HG02885 (cell line): Measurements from ENCODE around the gene TIPARP.
"Not testable (repeated sequence)": the region's sequence is repeated elsewhere in the genome, so short reads cannot be mapped to it uniquely, and the experiment has no call there.

Experiments used
- ATAC-seq: cut with Tn5 transposase; IDR thresholded peaks from one replicate; pipeline ENCODE4 v1.9.1; 2021; ENCODE audit warnings: mild to moderate bottlenecking; ENCODE audit not compliant: unreplicated experiment, poor library complexity

TIPARP gene

DNA sequence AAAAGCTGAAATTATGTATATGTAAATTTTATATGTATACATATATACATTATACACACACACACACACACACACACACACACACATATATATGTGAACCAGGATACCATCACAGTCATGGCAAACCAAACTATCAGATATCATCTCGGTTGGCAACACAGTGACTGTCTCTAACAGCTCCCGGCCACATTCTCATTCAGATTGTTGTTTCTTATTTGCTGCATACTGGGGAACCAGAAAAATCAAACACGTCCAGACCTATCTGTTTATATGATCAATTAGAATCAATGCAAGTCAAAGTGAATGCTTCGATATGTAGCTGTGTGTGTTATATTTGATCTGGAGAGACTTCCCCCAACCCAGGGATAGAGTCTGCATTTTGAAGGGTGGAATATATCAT, 61.1 kb downstream of the TIPARP start:
- ATAC-seq, result no peak

DNA sequence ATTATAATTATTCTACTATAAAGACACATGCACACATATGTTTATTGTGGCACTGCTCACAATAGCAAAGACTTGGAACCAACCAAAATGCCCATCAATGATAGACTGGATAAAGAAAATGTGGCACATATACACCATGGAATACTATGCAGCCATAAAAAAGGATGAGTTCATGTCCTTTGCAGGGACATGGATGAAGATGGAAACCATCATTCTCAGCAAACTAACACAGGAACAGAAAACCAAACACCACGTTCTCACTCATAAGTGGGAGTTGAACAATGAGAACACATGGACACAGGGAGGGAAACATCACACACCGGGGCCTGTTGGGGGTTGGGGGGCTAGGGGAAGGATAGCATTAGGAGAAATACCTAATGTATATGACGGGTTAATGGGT, 62.7 kb downstream of the TIPARP start:
- not testable (repeated sequence) for ATAC-seq

DNA sequence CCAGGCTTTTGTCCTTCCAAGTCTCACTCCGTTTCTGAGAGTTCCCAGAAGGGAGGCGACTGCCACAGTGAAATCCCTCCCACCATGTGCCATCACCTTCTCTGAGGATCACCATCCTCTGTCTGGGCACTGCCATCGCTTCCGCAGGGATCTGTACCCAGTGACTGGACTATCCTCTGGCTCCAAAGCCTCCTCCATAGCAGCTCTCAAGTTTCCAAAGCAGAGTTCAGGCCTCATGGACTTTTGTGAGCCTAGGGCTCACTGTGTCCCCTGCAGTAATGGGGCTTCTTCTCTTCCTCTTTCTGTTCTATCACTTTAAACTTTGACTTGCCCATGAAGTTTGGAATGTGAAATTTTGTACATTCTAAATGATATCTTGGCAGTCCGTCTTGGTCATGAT, 63.9 kb downstream of the TIPARP start:
- no peak for ATAC-seq

DNA sequence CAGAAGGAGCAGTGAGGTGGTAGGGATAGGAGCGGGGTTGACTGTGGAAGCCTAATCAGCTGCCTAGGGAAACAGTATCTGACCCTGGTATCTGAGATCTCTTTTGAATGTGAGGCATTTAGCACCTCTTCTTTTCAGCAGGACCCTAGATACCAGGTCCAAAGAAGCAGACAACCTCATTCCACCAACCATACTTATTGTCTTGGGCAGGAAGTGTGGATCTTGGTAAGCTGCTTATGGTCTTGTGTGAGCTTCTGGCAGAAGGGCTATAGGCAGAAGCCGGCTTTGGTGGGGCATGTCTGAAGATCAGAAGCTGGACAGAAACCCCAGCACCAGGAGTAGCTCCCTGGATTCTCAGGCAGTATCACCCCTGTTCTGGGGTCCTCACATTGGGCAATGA, 65.6 kb downstream of the TIPARP start:
- no peak for ATAC-seq

DNA sequence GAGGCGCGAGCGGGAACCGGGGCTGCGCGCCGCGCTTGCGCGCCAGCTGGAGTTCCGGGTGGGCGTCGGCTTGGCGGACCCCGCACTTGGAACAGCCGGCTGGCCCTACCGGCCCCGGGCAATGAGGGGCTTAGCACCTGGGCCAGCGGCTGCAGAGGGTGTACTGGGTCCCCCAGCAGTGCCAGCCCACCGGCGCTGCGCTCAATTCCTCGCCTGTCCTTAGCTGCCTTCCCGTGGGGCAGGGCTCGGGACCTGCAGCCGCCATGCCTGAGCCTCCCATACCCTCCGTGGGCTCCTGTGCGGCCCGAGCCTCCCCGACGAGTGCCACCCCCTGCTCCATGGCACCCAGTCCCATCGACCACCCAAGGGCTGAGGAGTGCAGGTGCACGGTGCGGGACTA, 66.2 kb downstream of the TIPARP start:
- not testable (repeated sequence) for ATAC-seq

DNA sequence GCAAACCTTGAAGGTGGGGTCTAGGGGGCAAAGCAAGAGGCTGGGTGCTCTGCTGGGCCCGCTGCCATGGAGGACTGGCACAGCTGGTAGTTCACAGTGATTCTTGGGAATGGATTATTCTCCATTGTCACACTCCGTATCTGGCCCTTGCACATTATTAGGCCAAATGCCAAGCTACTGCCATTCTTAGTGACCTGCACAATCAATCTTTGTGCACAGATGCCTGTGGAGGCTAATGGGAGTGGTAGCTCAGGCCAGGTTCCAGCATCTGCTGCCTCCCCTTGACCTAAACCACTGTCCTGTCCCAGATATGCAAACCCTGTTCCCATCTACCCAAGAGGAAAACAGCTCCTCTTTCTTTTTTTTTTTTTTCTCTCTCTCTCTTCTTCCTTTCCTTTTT, 67.5 kb downstream of the TIPARP start:
- no peak for ATAC-seq

DNA sequence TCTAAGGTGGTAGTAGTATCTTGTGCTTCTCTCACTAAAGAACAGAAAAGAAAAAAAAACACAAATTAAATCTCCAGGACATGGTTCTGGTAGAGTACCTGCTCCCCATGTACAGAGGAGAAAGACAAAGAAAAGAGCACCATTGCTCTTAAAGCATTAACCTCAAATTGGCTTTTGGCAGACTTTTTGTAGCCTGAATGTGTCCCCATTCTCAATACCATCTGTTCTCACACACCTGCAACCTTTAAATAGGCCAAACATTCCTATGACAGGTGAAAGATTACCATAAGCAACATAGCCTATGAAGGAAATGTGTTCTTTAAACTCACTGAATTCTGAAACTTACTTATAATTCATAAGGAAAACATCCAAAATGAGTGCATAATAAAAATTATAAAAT, 68.0 kb downstream of the TIPARP start:
- ATAC-seq, result no peak

DNA sequence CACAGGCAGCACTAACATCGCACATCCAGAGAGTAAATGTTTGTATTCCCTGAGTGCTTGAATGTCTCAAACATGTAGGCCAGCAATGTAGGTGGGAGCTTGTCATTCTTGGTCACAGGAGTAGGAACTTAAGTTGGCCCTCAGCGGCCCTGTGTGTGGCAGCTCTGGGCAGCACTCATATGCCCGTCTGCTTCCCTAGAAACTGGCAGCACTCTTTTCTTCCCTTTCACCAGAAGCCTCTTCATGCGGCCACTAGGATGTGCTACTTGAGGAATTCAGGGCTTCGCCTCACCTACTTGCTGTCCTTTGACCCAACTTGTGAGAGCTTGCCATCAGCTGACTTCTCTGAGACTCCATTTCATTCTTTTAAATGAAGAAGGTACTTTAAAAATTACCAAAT, 69.5 kb downstream of the TIPARP start:
- ATAC-seq, result no peak

DNA sequence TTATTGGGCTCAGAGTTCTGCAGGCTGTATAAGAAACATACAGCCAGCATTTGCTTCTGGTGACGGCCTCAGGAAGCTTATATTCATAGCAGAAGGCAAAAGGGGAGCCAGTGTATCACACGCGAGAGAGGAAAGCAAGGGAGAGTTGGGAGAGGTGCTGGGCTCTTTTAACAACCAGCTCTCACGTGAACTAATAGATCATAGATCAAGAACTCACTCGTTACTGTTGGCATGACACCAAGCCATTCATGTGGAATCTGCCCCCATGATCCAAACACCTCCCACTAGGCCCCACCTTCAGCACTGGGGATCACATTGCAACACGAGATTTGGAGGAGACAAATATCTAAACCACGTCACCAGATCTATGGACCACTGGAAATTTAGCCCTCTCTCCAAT, 70.2 kb downstream of the TIPARP start:
- ATAC-seq, result no peak

DNA sequence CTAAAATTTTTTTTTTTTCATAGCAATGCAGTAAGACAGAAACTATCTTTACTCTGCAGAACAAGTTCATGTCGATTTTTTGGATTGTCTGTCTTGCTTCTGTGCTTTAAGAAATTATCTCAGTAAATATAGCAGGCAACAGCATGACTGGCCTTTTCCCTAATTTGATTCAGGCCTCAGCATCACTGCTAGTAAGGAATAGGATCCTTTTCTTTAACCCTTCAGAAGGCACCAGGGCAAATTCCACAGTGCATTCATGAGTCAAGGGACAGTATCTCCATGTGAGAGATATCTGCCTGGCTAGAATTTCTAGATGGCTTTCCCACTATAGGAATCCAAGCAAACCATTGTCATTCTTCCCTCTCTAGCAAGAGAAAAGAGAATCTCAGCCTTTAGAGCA, 71.4 kb downstream of the TIPARP start:
- ATAC-seq, result no peak

DNA sequence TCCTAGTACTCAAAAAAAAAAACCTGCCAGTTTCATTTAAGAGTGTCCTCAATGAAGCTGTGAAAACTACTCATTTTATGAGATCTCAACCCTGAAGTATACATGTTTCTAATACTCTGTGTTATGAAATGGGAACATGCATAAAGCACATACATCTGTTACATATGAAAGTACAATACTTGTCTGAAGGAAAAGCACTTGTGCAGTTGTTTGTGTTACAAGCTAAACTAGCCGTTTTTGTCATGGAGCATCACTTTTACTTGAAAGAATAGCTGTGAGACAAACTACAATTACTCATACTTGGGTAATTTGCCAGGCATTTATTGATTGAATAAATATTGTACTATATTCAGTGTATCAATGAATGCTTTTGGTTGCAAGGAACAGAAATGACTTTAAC, 72.7 kb downstream of the TIPARP start:
- ATAC-seq, result no peak

DNA sequence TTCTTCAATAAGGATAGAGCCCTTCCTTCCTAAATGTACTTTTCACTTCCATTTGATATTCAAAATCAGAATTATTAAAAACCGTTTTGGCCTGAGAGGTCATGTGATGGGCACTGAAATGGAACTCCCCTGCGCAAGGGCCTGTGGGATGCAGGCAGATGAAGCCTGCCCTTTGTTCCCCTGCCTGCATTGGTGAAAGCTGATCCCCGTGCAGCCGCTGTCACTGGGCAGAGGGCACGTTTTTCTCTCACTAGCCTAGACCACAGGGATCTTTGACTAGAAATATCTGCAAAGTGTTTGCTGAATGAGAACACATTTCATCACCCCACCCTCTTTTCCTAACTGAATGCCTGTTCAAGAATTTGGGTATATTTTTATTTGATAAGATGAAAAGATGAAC, 74.9 kb downstream of the TIPARP start:
- no peak for ATAC-seq

DNA sequence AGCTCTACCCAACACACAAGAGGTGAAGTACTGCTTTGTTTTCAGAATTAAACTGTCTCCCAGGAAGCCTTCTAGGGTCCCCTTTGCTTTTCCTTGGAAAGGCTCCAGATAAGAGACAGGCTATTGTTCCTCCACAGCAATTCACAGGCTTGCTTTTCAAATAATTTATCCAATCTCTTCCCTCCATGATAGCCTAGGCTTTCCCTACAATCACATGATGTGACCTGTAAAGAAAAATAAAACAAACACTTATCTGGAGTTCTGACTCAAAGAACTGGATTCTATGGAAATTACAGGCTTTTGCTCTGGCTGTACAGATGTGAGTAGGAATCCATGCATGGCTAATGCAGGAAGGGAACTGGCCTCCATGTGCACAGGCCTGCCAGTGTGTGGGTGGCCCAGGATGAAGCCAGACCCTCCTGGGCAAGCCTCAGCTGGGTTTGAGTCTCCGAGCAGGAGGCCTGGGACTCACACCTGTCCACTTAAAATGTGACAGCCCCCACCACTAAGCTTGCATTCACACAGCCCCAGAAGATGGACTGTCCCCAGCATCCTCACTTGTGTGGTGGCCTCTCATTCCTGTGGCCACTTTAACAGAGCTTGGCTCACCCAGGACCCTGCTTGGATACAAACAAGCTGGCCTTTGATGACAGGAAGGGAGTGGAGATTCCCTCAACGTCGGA, 75.9 kb downstream of the TIPARP start:
- no peak for ATAC-seq

DNA sequence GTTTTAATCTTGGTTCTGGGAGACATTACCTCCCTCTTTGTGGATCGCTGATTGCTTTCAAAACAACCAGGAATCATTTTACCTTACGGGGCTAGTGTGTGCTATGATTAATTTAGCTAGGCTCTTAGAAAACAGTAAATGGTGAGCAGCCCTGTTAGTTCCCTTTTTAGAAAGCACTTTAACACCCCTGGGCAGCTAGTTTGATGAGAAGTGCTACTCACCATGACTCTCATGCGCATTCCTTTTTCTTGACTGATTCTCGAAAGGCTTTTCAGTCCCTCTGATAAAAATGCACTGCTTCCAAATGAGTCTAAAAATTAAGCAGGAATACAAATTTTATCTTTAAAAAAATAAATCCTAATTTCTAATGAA, 76.5 kb downstream of the TIPARP start:
- ATAC-seq, result no peak

DNA sequence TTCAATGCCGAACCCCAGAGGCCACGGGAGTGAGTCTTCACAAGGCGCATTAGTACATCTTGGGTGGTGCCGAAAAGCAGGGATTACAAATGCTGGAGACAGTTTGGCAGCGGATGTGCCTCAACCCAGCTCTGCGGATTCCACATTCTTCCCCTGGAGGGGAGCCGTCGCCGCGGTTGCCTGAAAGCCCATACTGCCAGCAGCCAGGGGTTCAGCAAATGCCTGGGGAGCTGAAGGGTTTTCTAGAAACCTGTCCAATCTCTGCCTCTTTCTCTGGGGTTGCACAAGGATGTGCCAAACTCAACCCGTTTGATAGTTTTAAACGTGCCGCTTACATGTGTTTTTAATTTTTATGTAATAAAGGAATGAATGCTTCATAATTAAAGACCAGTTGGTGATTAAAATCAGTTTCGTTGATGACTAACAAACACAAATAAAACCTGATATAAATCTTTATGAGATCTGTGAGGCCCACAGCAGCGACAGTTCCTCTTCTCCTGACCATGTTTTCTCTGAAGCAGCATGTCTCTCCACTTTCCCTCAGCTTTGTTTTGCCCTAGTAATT, 77.2 kb downstream of the TIPARP start:
- no peak for ATAC-seq
